ENCODE results near the gene TTLL10.

Gene TTLL10

GRCh38 chr1:1206966-1207531 is 33.4 kb downstream of the TTLL10 start:
- Mint-ChIP-seq H3K9me3 (no peaks in the 10 kb centered on the region), H3K36me3 (peaks cover 6% of the 10 kb centered on the region), H3K4me3 (peak overlapping the region; percentile 84), H3K27me3 (peaks cover 8% of the 10 kb centered on the region), H3K27ac (peak overlapping the region; percentile 90), H3K4me1 (peaks cover 64% of the 10 kb centered on the region)
- peak; percentile 0 for ATAC-seq

GRCh38 chr1:1207571-1207892 is 33.9 kb downstream of the TTLL10 start:
- Mint-ChIP-seq H3K36me3 (peaks cover 6% of the 10 kb centered on the region), H3K27ac (peak overlapping the region; percentile 90), H3K4me3 (peak overlapping the region; percentile 84), H3K4me1 (peaks cover 68% of the 10 kb centered on the region), H3K27me3 (peaks cover 8% of the 10 kb centered on the region), H3K9me3 (no peaks in the 10 kb centered on the region)
- no peak for ATAC-seq

GRCh38 chr1:1208713-1209433 is 35.2 kb downstream of the TTLL10 start:
- peaks cover 68% of the 10 kb centered on the region for H3K4me1 Mint-ChIP-seq
- H3K27ac Mint-ChIP-seq = peak overlapping the region; percentile 90
- ATAC-seq = peak; percentile 42
- no peaks in the 10 kb centered on the region for H3K9me3 Mint-ChIP-seq
- peaks cover 6% of the 10 kb centered on the region for H3K36me3 Mint-ChIP-seq
- peaks cover 8% of the 10 kb centered on the region for H3K27me3 Mint-ChIP-seq
- H3K4me3 Mint-ChIP-seq = peak overlapping the region; percentile 61

- H3K27me3 Mint-ChIP-seq = peaks cover 8% of the 10 kb centered on the region
- ATAC-seq = no peak
- H3K4me1 Mint-ChIP-seq = peaks cover 69% of the 10 kb centered on the region
- H3K27ac Mint-ChIP-seq = peak overlapping the region; percentile 53
- peak overlapping the region; percentile 7 for H3K4me3 Mint-ChIP-seq
- H3K9me3 Mint-ChIP-seq = no peaks in the 10 kb centered on the region
- peaks cover 6% of the 10 kb centered on the region for H3K36me3 Mint-ChIP-seq
Measured at GRCh38 chr1:1210726-1211540, 37.3 kb downstream of the TTLL10 start.

GRCh38 chr1:1211541-1212441 is 38.1 kb downstream of the TTLL10 start:
- Mint-ChIP-seq H3K4me1 (peaks cover 71% of the 10 kb centered on the region), H3K27me3 (peaks cover 8% of the 10 kb centered on the region), H3K4me3 (peak overlapping the region; percentile 57), H3K27ac (peak overlapping the region; percentile 53), H3K9me3 (no peaks in the 10 kb centered on the region), H3K36me3 (peaks cover 14% of the 10 kb centered on the region)
- ATAC-seq = no peak

GRCh38 chr1:1212780-1213344 is 39.2 kb downstream of the TTLL10 start:
- ATAC-seq = peak; percentile 3
- Mint-ChIP-seq H3K27me3 (peaks cover 8% of the 10 kb centered on the region), H3K9me3 (no peaks in the 10 kb centered on the region), H3K27ac (no peak overlapping the region), H3K36me3 (peaks cover 24% of the 10 kb centered on the region), H3K4me1 (peaks cover 69% of the 10 kb centered on the region), H3K4me3 (peak overlapping the region; percentile 46)

GRCh38 chr1:1213345-1214265 is 39.9 kb downstream of the TTLL10 start, which contains the start of gene TNFRSF4:
TSS of gene TNFRSF4 (minus strand) at chr1:1214153. CDS start at chr1:1214127, 26 bp downstream.
- H3K4me3 Mint-ChIP-seq = peak within 1 kb of the TSS; percentile 57
- H3K27ac Mint-ChIP-seq = peak within 1 kb of the TSS; percentile 72
- ATAC-seq = peak; percentile 31
- peaks cover 8% of the 10 kb centered on the region for H3K27me3 Mint-ChIP-seq
- peaks cover 31% of the 10 kb centered on the region for H3K36me3 Mint-ChIP-seq
- H3K9me3 Mint-ChIP-seq = no peaks in the 10 kb centered on the region
- H3K4me1 Mint-ChIP-seq = peaks cover 69% of the 10 kb centered on the region

GRCh38 chr1:1215080-1215676 is 41.5 kb downstream of the TTLL10 start:
- Mint-ChIP-seq H3K36me3 (peaks cover 45% of the 10 kb centered on the region), H3K4me3 (no peak overlapping the region), H3K9me3 (no peaks in the 10 kb centered on the region), H3K27me3 (peaks cover 8% of the 10 kb centered on the region), H3K27ac (peak overlapping the region; percentile 72), H3K4me1 (peaks cover 70% of the 10 kb centered on the region)
- ATAC-seq = no peak

GRCh38 chr1:1215881-1216605 is 42.4 kb downstream of the TTLL10 start:
- H3K4me3 Mint-ChIP-seq = no peak overlapping the region
- H3K27me3 Mint-ChIP-seq = peaks cover 5% of the 10 kb centered on the region
- H3K4me1 Mint-ChIP-seq = peaks cover 65% of the 10 kb centered on the region
- peaks cover 50% of the 10 kb centered on the region for H3K36me3 Mint-ChIP-seq
- ATAC-seq = no peak
- peak overlapping the region; percentile 83 for H3K27ac Mint-ChIP-seq
- no peaks in the 10 kb centered on the region for H3K9me3 Mint-ChIP-seq

GRCh38 chr1:1216770-1217620 is 43.3 kb downstream of the TTLL10 start:
- H3K27me3 Mint-ChIP-seq = no peaks in the 10 kb centered on the region
- peaks cover 54% of the 10 kb centered on the region for H3K36me3 Mint-ChIP-seq
- no peak for ATAC-seq
- H3K4me3 Mint-ChIP-seq = no peak overlapping the region
- peak overlapping the region; percentile 83 for H3K27ac Mint-ChIP-seq
- no peaks in the 10 kb centered on the region for H3K9me3 Mint-ChIP-seq
- H3K4me1 Mint-ChIP-seq = peaks cover 60% of the 10 kb centered on the region

GRCh38 chr1:1217621-1218523 is 44.2 kb downstream of the TTLL10 start:
- ATAC-seq = peak; percentile 34
- peak overlapping the region; percentile 51 for H3K27ac Mint-ChIP-seq
- H3K4me1 Mint-ChIP-seq = peaks cover 56% of the 10 kb centered on the region
- H3K9me3 Mint-ChIP-seq = no peaks in the 10 kb centered on the region
- H3K4me3 Mint-ChIP-seq = no peak overlapping the region
- H3K27me3 Mint-ChIP-seq = no peaks in the 10 kb centered on the region
- H3K36me3 Mint-ChIP-seq = peaks cover 59% of the 10 kb centered on the region
